GM18861 (cell line): Measurements from ENCODE around the gene KRTAP20-2.

Experiments
- ATAC-seq: cut with Tn5 transposase; IDR thresholded peaks from one replicate; pipeline ENCODE4 v1.9.1; 2021; ENCODE audit not compliant: unreplicated experiment

Gene KRTAP20-2

DNA sequence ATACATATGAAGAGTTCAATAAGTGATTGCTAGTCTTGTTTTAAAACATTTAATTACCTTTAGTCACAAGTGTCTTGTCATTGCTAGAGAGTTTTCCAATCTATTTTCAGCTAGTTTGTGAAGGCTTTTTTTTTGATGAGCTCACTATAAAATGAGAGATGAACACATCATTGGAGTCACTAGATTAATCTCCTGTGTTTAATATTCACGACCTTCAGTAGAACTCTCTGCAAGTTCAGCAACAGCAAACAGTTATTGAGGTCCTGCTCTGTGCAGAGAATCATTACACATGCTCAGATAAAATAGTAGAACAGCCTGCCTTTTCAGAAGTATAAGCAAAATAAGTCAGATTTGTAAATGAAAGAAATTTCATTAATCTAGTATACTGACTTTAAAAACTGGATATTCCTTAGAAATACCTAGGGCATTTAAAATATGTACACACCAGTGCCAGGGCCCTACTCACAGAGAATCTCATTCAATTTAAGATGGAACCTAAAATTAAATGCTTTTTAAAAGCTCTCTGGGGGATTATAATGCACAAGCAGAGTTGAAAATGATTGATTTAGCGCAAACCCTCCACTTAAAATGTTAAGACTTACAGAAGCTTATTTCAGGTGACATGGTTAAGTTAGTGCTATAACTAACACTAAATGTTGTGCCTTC, 38.1 kb downstream of the KRTAP20-2 start:
- ATAC-seq: no peak

DNA sequence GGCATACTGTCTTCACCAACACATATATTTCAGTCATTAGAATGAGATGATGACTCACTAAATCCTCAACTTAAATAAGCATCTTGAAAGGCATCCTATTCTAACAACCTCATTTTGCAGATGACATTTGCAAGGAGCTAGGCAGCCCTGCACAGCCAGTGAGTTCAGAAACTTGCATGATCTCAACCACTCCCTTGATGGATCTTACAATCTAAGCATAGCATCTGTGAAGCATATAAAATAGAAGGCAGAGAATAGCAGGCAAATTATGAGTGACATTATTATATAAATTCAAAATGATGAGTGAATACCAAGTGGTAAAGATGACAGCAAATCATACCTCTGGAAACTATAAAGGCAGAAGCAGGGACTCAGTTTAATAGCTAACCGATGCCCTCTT, 39.3 kb downstream of the KRTAP20-2 start:
- ATAC-seq: no peak

GRCh38 chr21:30676737-30677136, 41.7 kb downstream of the KRTAP20-2 start:
- no peak for ATAC-seq

- ATAC-seq: no peak
Observed at GRCh38 chr21:30680586-30680985, 45.6 kb downstream of the KRTAP20-2 start.

- ATAC-seq: no peak
Observed at GRCh38 chr21:30684506-30684905, 49.5 kb downstream of the KRTAP20-2 start.
